Osteocyte (in vitro differentiated cells): ENCODE measurements around the gene SMYD4. TPM values are rescaled to one million over a fixed set of nuclear protein-coding genes. Genes with fewer than 3 reads are reported as not detected.
"Not testable (repeated sequence)": the region's sequence is repeated elsewhere in the genome, so short reads cannot be mapped to it uniquely, and the experiment has no call there.

ENCODE experiments used
- DNase-seq: peaks from one replicate; pipeline ENCODE4 v3.0.0; 2021; ENCODE audit warnings: mixed read lengths; ENCODE audit not compliant: unreplicated experiment; ENCODE audit errors: extremely low spot score
- H3K27ac Mint-ChIP-seq: one replicate; pipeline ENCODE4 v1.8.0; 2021; ENCODE audit warnings: mild to moderate bottlenecking, mixed read lengths; ENCODE audit not compliant: unreplicated experiment
- H3K27me3 Mint-ChIP-seq: one replicate; pipeline ENCODE4 v1.8.0; 2021; ENCODE audit warnings: mixed read lengths; ENCODE audit not compliant: unreplicated experiment
- H3K36me3 Mint-ChIP-seq: one replicate; pipeline ENCODE4 v1.8.0; 2021; ENCODE audit warnings: mixed read lengths; ENCODE audit not compliant: unreplicated experiment
- H3K4me1 Mint-ChIP-seq: one replicate; pipeline ENCODE4 v1.8.0; 2021; ENCODE audit warnings: mixed read lengths; ENCODE audit not compliant: unreplicated experiment
- H3K4me3 Mint-ChIP-seq: one replicate; pipeline ENCODE4 v1.8.0; 2021; ENCODE audit warnings: mild to moderate bottlenecking, moderate library complexity, mixed read lengths; ENCODE audit not compliant: unreplicated experiment
- H3K9me3 Mint-ChIP-seq: one replicate; pipeline ENCODE4 v1.8.0; 2021; ENCODE audit warnings: mixed read lengths; ENCODE audit not compliant: unreplicated experiment
- total RNA-seq: library from RNA; stranded (reverse); gene quantifications from 2 replicates; pipeline ENCODE4 v1.2.1, GENCODE V29; 2021
- TF ChIP-seq, protein P1 (sequence below): fragments of 200-600 bp; sonication (generic); IDR thresholded peaks from 2 replicates; pipeline ENCODE4 v1.5.0; 2021; ENCODE audit warnings: antibody characterized with exemption, mild to moderate bottlenecking, moderate library complexity

The SMYD4 gene
- total RNA-seq, 1 donor from 2014 or later: 11.2 TPM

DNA sequence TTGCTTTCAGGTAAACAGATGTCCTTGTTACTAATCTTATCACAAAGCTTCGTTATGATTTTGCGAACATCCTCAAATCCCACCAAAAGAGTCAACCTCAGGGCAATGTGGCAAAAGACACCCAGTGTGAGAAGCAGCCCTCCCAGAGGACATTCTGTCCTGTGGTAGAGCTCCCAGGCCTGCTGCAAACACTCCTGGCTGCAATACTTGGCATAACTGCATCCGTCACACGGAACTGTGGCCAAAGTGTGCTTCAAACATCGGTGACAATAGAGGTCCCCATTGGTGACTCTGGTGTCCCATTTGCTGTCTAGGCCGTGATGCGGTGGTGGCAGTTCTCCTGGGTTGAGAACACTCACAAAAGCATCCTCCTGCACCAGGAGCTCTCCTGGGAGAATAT is 29.5 kb downstream of the SMYD4 start:
- Mint-ChIP-seq H3K4me3 (no peak overlapping the region), H3K9me3 (no peaks in the 10 kb centered on the region), H3K27ac (no peak overlapping the region), H3K36me3 (peaks cover 17% of the 10 kb centered on the region), H3K4me1 (peaks cover 9% of the 10 kb centered on the region), H3K27me3 (no peaks in the 10 kb centered on the region)
- TF ChIP-seq, protein P1, sequence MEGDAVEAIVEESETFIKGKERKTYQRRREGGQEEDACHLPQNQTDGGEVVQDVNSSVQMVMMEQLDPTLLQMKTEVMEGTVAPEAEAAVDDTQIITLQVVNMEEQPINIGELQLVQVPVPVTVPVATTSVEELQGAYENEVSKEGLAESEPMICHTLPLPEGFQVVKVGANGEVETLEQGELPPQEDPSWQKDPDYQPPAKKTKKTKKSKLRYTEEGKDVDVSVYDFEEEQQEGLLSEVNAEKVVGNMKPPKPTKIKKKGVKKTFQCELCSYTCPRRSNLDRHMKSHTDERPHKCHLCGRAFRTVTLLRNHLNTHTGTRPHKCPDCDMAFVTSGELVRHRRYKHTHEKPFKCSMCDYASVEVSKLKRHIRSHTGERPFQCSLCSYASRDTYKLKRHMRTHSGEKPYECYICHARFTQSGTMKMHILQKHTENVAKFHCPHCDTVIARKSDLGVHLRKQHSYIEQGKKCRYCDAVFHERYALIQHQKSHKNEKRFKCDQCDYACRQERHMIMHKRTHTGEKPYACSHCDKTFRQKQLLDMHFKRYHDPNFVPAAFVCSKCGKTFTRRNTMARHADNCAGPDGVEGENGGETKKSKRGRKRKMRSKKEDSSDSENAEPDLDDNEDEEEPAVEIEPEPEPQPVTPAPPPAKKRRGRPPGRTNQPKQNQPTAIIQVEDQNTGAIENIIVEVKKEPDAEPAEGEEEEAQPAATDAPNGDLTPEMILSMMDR: no peak
- no peak for DNase-seq

DNA sequence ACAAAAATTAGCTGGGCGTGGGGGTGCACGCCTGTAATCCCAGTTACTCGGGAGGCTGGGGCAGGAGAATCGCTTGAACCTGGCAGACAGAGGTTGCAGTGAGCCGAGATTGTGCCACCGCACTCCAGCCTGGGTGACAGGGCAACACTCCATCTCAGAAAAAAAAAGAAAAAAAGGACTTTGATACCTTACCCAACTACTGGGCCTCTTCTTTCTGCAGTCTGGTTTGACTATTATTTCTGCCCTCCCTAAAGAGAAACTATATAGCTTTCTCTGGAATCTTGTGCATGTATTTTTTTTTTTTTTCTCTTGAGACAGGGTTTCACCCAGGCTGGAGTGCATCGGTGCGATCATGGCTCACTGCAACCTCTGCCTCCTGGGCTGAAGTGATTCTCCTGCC is 31.9 kb downstream of the SMYD4 start:
- Mint-ChIP-seq H3K36me3 (peaks cover 11% of the 10 kb centered on the region), H3K4me1 (peaks cover 12% of the 10 kb centered on the region)
- not testable (repeated sequence) for DNase-seq, H3K27ac Mint-ChIP-seq, H3K9me3 Mint-ChIP-seq, H3K27me3 Mint-ChIP-seq, H3K4me3 Mint-ChIP-seq

DNA sequence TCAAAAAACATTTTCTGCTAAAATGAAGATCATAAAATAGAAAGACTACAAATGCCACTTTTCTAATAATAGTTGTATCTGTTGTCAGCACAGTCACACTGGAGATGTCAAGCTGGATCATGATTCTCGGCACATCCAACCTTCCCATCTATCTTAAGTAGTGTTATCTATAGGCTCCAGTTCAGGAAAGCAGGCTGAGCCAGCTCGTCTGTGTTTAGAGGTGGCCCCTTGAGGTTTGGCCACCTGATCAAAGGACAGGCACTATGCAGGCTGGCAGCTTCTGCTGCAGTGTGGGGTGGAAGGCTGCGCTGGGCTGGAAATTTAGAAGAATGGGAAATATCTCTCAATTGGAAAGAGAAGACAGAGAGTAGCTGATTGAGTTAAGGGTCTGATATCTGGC is 32.4 kb downstream of the SMYD4 start:
- H3K4me3 Mint-ChIP-seq: no peak overlapping the region
- peaks cover 11% of the 10 kb centered on the region for H3K36me3 Mint-ChIP-seq
- no peaks in the 10 kb centered on the region for H3K27me3 Mint-ChIP-seq
- TF ChIP-seq, protein P1: no peak
- H3K27ac Mint-ChIP-seq: peak overlapping the region; percentile 5
- H3K4me1 Mint-ChIP-seq: peaks cover 14% of the 10 kb centered on the region
- no peak for DNase-seq
- no peaks in the 10 kb centered on the region for H3K9me3 Mint-ChIP-seq

DNA sequence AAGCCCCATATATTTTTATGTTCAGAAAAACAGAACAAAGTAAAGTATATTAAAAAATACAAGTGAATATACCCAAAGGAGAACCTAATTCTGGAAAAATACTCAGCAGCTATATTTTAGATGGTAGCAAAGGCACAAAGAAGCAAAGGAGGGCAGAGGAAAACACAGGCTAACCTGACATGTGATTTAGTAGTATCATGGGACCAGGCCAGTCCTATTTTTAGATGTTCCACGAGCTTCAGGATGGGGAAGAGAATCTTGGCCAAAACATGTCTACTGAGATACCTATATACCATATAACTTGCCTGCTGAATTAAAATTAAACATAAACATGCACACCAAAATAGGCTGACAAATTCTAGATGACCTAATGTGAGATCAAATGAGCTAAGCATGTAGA is 32.9 kb downstream of the SMYD4 start:
- Mint-ChIP-seq H3K9me3 (no peaks in the 10 kb centered on the region), H3K36me3 (peaks cover 11% of the 10 kb centered on the region), H3K27ac (peak overlapping the region; percentile 5), H3K27me3 (no peaks in the 10 kb centered on the region), H3K4me1 (peaks cover 14% of the 10 kb centered on the region), H3K4me3 (no peak overlapping the region)
- DNase-seq: no peak
- TF ChIP-seq, protein P1: no peak

DNA sequence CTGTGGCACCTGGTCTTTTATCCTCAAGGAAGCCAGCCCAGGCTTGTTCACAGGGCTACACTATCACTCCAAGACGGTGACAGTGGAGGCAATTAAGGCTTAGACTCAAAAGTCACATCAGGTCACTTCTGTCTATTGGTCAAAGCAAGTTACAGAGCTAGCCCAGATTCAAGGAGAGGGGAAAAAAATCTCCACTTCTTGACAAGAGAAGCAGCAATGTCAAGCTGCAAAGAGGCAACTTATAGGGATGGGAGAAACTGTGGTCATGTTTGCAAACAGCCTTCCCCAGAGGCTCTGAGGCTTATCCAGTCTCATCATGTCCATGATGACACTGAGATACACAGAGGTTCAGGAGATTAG is 36.3 kb downstream of the SMYD4 start:
- TF ChIP-seq, protein P1: no peak
- no peak overlapping the region for H3K27ac Mint-ChIP-seq
- H3K9me3 Mint-ChIP-seq: no peaks in the 10 kb centered on the region
- H3K4me3 Mint-ChIP-seq: no peak overlapping the region
- H3K36me3 Mint-ChIP-seq: peaks cover 5% of the 10 kb centered on the region
- DNase-seq: no peak
- H3K27me3 Mint-ChIP-seq: no peaks in the 10 kb centered on the region
- peaks cover 19% of the 10 kb centered on the region for H3K4me1 Mint-ChIP-seq
